Measurements from ENCODE around the gene RBM5.

GRCh38 chr3:50167841-50168209 is 79.1 kb downstream of the RBM5 start:
- TF ChIP-seq CTCF (IDR thresholded peaks at IDR 0.05) = no peak
- no peak for TF ChIP-seq POLR2A (IDR thresholded peaks at IDR 0.05)

Data from lower leg skin (tissue), 3 donors.